HG03095 (cell line): ENCODE data around the gene KDM2B.

Source experiments
- ATAC-seq: cut with Tn5 transposase; IDR thresholded peaks from one replicate; pipeline ENCODE4 v1.9.1; 2021; ENCODE audit warnings: moderate library complexity; ENCODE audit not compliant: unreplicated experiment

KDM2B gene

DNA sequence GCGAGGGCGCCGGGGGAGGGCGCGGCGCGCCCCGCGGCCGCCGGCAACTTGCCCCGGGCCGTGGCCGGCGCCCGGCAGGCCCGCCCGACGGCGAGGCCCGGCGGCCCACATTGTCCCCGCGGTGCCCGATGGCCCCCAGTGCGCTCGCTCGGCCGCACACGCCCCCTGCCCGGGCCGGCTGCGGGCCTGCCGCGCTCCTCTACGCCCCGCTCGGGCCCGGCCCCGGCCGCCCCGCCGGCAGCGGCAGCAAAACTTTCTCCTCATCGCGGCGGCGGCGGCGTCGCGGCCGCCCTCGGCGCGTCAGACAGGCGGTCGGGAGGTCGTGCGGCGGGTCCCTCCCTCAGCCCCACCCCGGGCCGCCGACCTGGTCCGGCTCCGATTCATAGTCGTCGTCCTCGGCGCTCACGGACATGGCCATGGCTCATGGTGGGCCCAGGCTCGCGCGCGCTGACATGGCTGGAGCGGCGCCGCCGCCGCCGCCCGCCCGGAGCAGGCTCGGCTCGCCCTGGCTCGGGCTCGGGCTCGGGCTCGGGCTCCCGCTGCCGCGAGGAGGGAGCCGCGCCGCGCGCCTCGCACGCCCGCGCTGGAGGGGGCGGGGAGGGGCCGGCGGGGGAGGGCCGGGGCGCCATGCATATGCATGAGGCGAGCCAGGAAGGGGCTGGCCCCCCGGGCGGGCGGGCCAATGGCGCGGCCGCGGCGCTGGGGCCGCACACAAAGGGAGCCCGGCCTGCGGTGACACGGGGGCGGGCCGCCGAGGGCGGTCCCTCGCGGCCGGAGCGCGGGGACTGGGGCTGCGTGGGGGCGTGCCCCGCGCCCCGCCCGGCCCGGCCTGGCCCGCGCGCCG is 113.8 kb downstream of the KDM2B start:
- peak; percentile 84 for ATAC-seq

- ATAC-seq: peak; percentile 3
These were observed 114.7 kb downstream of the KDM2B start for GRCh38 chr12:121465921-121466793.

- ATAC-seq: no peak
These were observed 116.5 kb downstream of the KDM2B start for GRCh38 chr12:121464331-121464730.

- ATAC-seq: no peak
These were observed 119.8 kb downstream of the KDM2B start for GRCh38 chr12:121461048-121461447.

DNA sequence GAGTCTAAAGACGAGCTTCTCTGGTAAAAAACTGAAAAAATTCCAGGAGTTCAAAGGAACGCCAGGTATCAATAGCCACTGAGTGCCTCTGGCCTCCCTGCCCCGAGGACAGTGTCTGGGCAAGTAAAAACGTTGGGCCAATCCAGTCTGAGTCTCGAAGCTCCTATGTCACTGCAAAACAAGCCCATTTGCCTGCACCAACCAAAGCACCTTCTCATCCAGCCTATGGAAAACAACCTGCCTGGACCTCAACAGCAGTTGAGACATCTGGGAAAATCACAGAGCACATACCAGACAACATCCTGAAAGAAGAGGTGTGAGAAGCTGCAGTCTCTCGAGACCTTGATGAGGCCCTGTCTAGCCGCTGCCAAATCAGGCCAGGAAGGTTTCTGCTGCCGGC is 124.3 kb downstream of the KDM2B start:
- ATAC-seq: no peak

DNA sequence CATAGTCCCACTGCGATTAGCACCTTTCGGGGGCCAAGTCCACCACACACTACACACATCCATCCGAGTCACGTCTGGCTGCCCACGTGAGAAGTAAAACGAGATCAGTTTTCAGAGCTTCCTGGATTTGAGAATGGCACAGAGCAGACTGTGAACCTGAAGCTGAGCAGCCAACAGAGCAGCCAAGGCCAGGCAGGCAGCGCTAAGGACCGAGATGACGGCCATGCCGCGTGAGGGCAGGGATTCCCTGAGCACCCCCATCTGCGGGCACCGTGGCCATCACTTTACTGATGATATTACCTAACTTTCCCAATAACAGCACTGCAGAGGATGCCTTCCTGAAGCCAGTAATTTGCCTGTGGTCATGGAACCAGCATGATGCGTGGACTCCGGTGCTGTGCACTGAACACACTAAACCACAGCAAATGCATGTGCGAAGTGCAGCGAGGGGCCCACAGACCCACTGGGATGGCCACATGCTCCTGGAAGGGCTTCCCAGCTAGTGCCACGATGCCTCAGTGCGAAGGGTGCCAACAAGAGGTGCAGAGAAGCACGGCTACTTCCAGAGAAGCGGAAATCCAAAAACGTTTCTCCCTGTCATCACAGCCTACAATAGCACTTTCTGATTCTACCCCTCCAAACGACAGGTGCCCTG is 124.9 kb downstream of the KDM2B start:
- ATAC-seq: no peak

- no peak for ATAC-seq
These were observed 125.9 kb downstream of the KDM2B start for GRCh38 chr12:121454921-121455320.

DNA sequence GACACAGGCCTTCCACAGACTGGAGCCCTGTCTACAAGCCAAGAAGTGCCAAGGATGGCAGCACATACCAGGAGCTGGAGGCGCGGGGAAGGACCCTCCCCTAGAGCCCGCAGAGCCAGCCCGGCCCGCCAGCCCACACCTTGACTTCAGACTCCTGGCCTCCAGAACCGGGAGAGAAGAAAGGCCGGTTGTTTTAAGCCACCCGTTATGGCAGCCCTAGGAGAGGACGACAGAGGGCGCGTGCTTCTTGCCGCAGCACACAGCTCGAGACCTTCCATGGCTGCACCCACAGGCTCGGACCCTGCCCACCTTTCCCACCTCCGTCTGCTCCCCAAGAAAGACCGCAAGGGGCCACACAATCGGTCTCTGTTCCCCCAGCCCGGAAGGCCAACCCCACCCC is 127.2 kb downstream of the KDM2B start:
- no peak for ATAC-seq

- ATAC-seq: no peak
These were observed 127.8 kb downstream of the KDM2B start for GRCh38 chr12:121452985-121453360.

GRCh38 chr12:121452340-121452984 is 128.4 kb downstream of the KDM2B start:
- no peak for ATAC-seq

DNA sequence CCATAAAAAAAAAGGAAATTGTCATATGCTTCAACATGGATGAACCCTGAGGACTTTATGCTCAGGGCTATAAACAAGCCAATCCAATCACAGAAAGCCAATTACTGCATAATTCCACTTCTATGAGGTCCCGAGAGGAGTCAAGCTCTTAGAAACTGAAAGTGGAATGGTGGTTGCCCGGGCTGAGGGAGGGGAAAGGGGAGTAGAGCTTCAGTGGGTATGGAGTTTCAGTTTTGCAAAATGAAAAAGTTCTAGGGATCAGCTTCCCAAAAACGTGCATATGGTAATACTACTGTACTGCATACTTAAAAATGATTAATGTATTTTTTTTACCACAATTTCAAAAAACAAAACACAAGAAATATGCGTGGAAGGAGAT is 128.9 kb downstream of the KDM2B start:
- ATAC-seq: no peak

DNA sequence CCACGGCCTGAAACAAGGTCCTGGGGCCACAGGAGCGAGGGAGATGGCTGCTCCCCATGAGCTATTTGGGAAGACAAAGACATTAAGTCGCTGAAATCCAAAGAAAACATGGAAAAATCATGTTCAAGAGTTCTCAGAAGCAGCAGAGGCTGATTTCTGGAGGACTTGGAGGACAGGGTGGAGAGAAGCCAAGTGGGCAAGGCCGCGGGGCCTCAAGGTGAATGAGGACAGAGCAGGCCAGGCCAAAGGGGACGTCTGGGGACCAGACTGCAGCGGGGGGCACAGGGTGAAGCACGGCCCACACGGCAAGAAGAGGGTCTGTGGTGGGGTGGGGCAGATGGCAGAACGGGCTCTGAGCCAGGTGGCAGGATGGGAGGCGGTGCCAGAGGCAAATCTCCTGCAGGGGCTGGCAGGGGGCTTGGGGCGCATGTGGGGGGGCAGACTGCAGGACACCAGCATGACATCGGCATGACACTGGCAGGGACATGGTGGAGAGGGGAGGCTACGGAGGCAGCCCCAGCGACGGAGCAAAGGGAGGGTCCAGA is 132.0 kb downstream of the KDM2B start:
- no peak for ATAC-seq

DNA sequence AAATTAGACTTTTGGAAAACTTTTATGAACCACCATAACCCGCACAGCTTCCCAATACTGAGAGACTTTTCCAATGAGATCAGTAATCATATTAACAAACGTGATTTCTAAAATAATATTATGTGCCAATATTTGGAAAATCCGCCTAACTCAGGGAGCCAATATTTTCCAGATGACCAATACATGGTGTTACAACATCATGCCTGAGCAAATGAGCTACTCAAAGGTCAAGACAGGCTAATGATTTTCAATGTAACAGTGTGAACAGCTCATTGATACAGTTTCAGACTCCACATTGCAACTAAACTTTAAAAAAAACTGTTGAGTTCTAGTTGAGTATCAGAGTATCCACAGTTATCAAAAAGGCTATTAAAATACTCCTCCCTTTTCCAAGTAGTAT is 134.1 kb downstream of the KDM2B start:
- no peak for ATAC-seq

- ATAC-seq: no peak
These were observed 136.0 kb downstream of the KDM2B start for GRCh38 chr12:121444842-121445202.

GRCh38 chr12:121443911-121444841 is 136.6 kb downstream of the KDM2B start:
- no peak for ATAC-seq

GRCh38 chr12:121443193-121443870 is 137.5 kb downstream of the KDM2B start:
- ATAC-seq: no peak

- no peak for ATAC-seq
These were observed 138.5 kb downstream of the KDM2B start for GRCh38 chr12:121442028-121442948.

DNA sequence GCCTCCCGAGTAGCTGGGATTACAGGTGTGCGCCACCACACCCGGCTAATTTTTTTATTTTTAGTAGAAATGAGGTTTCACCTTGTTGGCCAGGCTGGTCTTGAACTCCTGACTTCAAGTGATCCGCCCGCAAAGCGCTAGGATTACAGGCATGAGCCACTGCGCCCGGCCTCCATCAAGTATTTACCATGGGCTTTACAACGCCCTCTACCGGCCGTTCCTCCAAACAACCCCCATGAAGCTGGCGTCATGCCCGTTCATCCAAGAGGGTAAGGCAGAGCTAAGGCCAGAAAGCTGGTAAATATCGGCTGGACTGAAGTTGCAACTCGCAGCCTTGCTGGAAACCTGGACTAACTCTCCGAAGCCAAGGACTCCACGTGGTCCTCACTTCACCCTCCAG is 139.3 kb downstream of the KDM2B start:
- ATAC-seq: no peak
